CD14-positive monocyte (primary cell): ENCODE measurements around the gene ATP5F1D. TPM values are rescaled to one million over a fixed set of nuclear protein-coding genes. Genes with fewer than 3 reads are reported as not detected.

Source experiments
- DNase-seq, 3 donors: peaks; one replicate each; pipeline ENCODE4 v3.0.0-alpha.2; 2011 to 2022
- H2AFZ ChIP-seq: 2 replicates; pipeline ENCODE4 v1.6.0; 2012; ENCODE audit warnings: mild to moderate bottlenecking, low read depth, low read length, inconsistent platforms; ENCODE audit not compliant: insufficient read depth, poor library complexity, severe bottlenecking
- H3K27ac ChIP-seq, 2 donors: 1 replicate in 1 of 2; 2 replicates in 1 of 2; pipeline ENCODE4 v1.5.1; 2012 to 2013; ENCODE audit warnings: low read length in 2 of 2, control low read depth in 1 of 2, inconsistent platforms in 1 of 2, low read depth in 1 of 2, mild to moderate bottlenecking in 1 of 2
- H3K27me3 ChIP-seq, 2 donors: one replicate each; pipeline versions ENCODE4 v1.6.0 to v1.6.1; 2011 to 2013; ENCODE audit warnings: low read length in 2 of 2; ENCODE audit not compliant: control insufficient read depth in 2 of 2, insufficient read depth in 2 of 2
- H3K36me3 ChIP-seq, 2 donors: replicated peaks in 1 of 2; 1 replicate in 1 of 2; 2 replicates in 1 of 2; pipeline versions ENCODE4 v1.5.1 to v1.6.1; 2012 to 2013; ENCODE audit warnings: low read length in 2 of 2, control low read depth in 1 of 2, inconsistent platforms in 1 of 2, mild to moderate bottlenecking in 1 of 2; ENCODE audit not compliant: insufficient read depth in 2 of 2, control insufficient read depth in 1 of 2
- H3K4me1 ChIP-seq, 2 donors: 1 replicate in 1 of 2; 2 replicates in 1 of 2; pipeline versions ENCODE4 v1.5.1 to v1.6.1; 2012 to 2013; ENCODE audit warnings: low read length in 2 of 2, control low read depth in 1 of 2, inconsistent platforms in 1 of 2, mild to moderate bottlenecking in 1 of 2, moderate library complexity in 1 of 2; ENCODE audit not compliant: insufficient read depth in 2 of 2, control insufficient read depth in 1 of 2
- H3K4me2 ChIP-seq: replicated peaks from 2 replicates; pipeline ENCODE3; 2012; ENCODE audit warnings: low read length, moderate library complexity, mild to moderate bottlenecking; ENCODE audit not compliant: poor library complexity, severe bottlenecking; ENCODE audit errors: extremely low read depth
- H3K4me3 ChIP-seq, 3 experiments: fragments of 200-600 bp in 1 of 3; sonication (generic) in 1 of 3; replicated peaks in 1 of 3; 1 replicate in 2 of 3; 2 replicates in 1 of 3; pipeline ENCODE4 v1.5.1; 2011 to 2013; ENCODE audit warnings: low read length in 3 of 3, mild to moderate bottlenecking in 3 of 3, control low read depth in 2 of 3, low read depth in 2 of 3, inconsistent platforms in 1 of 3, moderate library complexity in 1 of 3
- H3K79me2 ChIP-seq: 2 replicates; pipeline ENCODE4 v1.6.0; 2012; ENCODE audit warnings: mild to moderate bottlenecking, control low read depth, inconsistent platforms, low read length, moderate library complexity; ENCODE audit not compliant: insufficient read depth
- H3K9ac ChIP-seq: 2 replicates; pipeline ENCODE4 v1.6.0; 2017; ENCODE audit warnings: low read length, mild to moderate bottlenecking; ENCODE audit not compliant: insufficient read depth, poor library complexity, severe bottlenecking
- H3K9me3 ChIP-seq, 2 donors: replicated peaks in 1 of 2; 1 replicate in 1 of 2; 2 replicates in 1 of 2; pipeline versions ENCODE4 v1.5.1 to v1.6.1; 2012 to 2013; ENCODE audit warnings: low read length in 2 of 2, control low read depth in 1 of 2; ENCODE audit not compliant: control insufficient read depth in 1 of 2, insufficient read depth in 1 of 2
- H4K20me1 ChIP-seq: 2 replicates; pipeline ENCODE4 v1.6.0; 2012; ENCODE audit warnings: mild to moderate bottlenecking, low read length, control low read depth, moderate library complexity; ENCODE audit not compliant: insufficient read depth
- H3K27ac Mint-ChIP-seq, 7 donors: one replicate each; pipeline ENCODE4 v1.8.0; 2020; ENCODE audit warnings: mild to moderate bottlenecking in 7 of 7, mixed read lengths in 7 of 7, moderate library complexity in 6 of 7, inconsistent platforms in 2 of 7
- H3K27me3 Mint-ChIP-seq, 3 donors: one replicate each; pipeline ENCODE4 v1.8.0; 2021 to 2022; ENCODE audit warnings: low read depth in 3 of 3, mild to moderate bottlenecking in 3 of 3, mixed read lengths in 3 of 3, moderate library complexity in 3 of 3, inconsistent platforms in 1 of 3
- H3K36me3 Mint-ChIP-seq, 2 donors: one replicate each; pipeline ENCODE4 v1.8.0; 2020; ENCODE audit warnings: mixed read lengths in 2 of 2, inconsistent platforms in 1 of 2, mild to moderate bottlenecking in 1 of 2
- H3K4me1 Mint-ChIP-seq: one replicate; pipeline ENCODE4 v1.8.0; 2020; ENCODE audit warnings: mild to moderate bottlenecking, mixed read lengths
- H3K4me3 Mint-ChIP-seq, 2 donors: one replicate each; pipeline ENCODE4 v1.8.0; 2020; ENCODE audit warnings: mild to moderate bottlenecking in 2 of 2, mixed read lengths in 2 of 2, moderate library complexity in 1 of 2
- H3K9me3 Mint-ChIP-seq, 7 donors: one replicate each; pipeline ENCODE4 v1.8.0; 2020 to 2022; ENCODE audit warnings: mixed read lengths in 7 of 7, mild to moderate bottlenecking in 6 of 7, moderate library complexity in 6 of 7, inconsistent platforms in 2 of 7
- WGBS: methylation state at CpG from one replicate; pipeline ENCODE4 v1.1.5; 2013; ENCODE audit warnings: missing lambda C conversion rate; ENCODE audit not compliant: insufficient coverage; 5-methylcytosine and 5-hydroxymethylcytosine counted together
- intact Hi-C, 2 donors: fragments of 100-400 bp; cut with micrococcal nuclease; formaldehyde crosslinking; loops; one replicate each; pipeline versions ENCODE4 v1.15.0 to v1.15.1; 2023
- polyA plus RNA-seq, 3 donors: library from polyadenylated mRNA; depleted of rRNA in 1 of 3; unstranded in 2 of 3; stranded (reverse) in 1 of 3; fragments of 300-500 nt in 2 of 3; fragments of >200 nt in 1 of 3; fragmentation: Illumina TruSeq in 2 of 3; gene quantifications; 1 replicate in 2 of 3; 2 replicates in 1 of 3; pipeline ENCODE4 v1.2.3, GENCODE V29; 2012 to 2021
- TF ChIP-seq, protein P1 (sequence below): fragments of 200-600 bp; IDR thresholded peaks from one replicate; pipeline ENCODE4 v1.8.0; 2022; ENCODE audit warnings: antibody characterized with exemption, mild to moderate bottlenecking

ATP5F1D gene
- polyA plus RNA-seq, 3 donors: 122 to 160 (median 143) TPM

GRCh38 chr19:1270213-1270853, 28.8 kb downstream of the ATP5F1D start:
- peak overlapping the region; percentile 82 to 89 for H3K4me3 Mint-ChIP-seq
- peaks cover 0 to 2% (median 0%) of the 10 kb centered on the region in 7 donors for H3K9me3 Mint-ChIP-seq
- no peak overlapping the region for H2AFZ ChIP-seq
- DNase-seq: no peak
- H4K20me1 ChIP-seq: peaks cover 78% of the 10 kb centered on the region
- peaks cover 69% of the 10 kb centered on the region for H3K79me2 ChIP-seq
- H3K27me3 ChIP-seq: peaks cover 0 to 8% of the 10 kb centered on the region in 2 donors
- TF ChIP-seq, protein P1, sequence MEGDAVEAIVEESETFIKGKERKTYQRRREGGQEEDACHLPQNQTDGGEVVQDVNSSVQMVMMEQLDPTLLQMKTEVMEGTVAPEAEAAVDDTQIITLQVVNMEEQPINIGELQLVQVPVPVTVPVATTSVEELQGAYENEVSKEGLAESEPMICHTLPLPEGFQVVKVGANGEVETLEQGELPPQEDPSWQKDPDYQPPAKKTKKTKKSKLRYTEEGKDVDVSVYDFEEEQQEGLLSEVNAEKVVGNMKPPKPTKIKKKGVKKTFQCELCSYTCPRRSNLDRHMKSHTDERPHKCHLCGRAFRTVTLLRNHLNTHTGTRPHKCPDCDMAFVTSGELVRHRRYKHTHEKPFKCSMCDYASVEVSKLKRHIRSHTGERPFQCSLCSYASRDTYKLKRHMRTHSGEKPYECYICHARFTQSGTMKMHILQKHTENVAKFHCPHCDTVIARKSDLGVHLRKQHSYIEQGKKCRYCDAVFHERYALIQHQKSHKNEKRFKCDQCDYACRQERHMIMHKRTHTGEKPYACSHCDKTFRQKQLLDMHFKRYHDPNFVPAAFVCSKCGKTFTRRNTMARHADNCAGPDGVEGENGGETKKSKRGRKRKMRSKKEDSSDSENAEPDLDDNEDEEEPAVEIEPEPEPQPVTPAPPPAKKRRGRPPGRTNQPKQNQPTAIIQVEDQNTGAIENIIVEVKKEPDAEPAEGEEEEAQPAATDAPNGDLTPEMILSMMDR: no peak
- peaks cover 84 to 95% of the 10 kb centered on the region in 2 donors for H3K4me1 ChIP-seq
- peak overlapping the region; percentile 76 to 98 (median 87) for H3K4me3 ChIP-seq
- peaks cover 5 to 11% (median 9%) of the 10 kb centered on the region in 3 donors for H3K27me3 Mint-ChIP-seq
- no peaks in the 10 kb centered on the region for H3K9me3 ChIP-seq
- H3K27ac Mint-ChIP-seq: peak overlapping the region; percentile 82 to 94 (median 87)
- intact Hi-C loops: no loop called here
- H3K36me3 Mint-ChIP-seq: peaks cover 36 to 46% of the 10 kb centered on the region in 2 donors
- peak overlapping the region; percentile 100 for H3K4me2 ChIP-seq
- peaks cover 40 to 46% of the 10 kb centered on the region in 2 donors for H3K36me3 ChIP-seq
- peaks cover 73% of the 10 kb centered on the region for H3K4me1 Mint-ChIP-seq
- H3K27ac ChIP-seq: peak overlapping the region; percentile 73 to 87
- H3K9ac ChIP-seq: peak overlapping the region; percentile 91
- WGBS: 6% methylated on average over 3 of the region's 8 CpGs

DNA sequence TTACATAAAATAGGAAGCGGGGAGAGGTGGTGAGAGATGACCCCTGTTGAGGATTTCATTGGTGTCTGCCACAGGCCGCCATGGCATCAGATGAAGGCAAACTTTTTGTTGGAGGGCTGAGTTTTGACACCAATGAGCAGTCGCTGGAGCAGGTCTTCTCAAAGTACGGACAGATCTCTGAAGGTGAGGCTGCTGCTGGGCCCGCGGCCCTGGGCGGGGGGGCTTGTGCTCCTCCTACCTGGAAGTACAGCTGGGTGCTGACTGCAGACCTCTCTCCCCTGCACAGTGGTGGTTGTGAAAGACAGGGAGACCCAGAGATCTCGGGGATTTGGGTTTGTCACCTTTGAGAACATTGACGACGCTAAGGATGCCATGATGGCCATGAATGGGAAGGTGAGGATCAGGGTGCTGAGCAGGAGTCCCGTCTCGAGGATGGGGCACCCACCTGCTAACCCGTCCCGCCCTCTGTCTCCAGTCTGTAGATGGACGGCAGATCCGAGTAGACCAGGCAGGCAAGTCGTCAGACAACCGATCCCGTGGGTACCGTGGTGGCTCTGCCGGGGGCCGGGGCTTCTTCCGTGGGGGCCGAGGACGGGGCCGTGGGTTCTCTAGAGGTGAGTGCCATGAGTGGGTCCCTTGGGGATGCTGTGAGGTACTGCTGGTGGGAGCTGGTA, 29.4 kb downstream of the ATP5F1D start:
- H3K36me3 Mint-ChIP-seq: peaks cover 36 to 46% of the 10 kb centered on the region in 2 donors
- Histone ChIP-seq H3K4me2 (peak overlapping the region; percentile 100), H3K27me3 (peaks cover 0 to 8% of the 10 kb centered on the region in 2 donors), H4K20me1 (peaks cover 78% of the 10 kb centered on the region), H3K4me3 (peak overlapping the region in 1 of 3 experiments; percentile 98), H3K79me2 (peaks cover 70% of the 10 kb centered on the region), H3K9ac (peak overlapping the region; percentile 91), H2AFZ (no peak overlapping the region), H3K36me3 (peaks cover 40 to 46% of the 10 kb centered on the region in 2 donors), H3K27ac (peak overlapping the region in 1 of 2 donors; percentile 85), H3K9me3 (no peaks in the 10 kb centered on the region), H3K4me1 (peaks cover 80 to 93% of the 10 kb centered on the region in 2 donors)
- peaks cover 5 to 10% (median 9%) of the 10 kb centered on the region in 3 donors for H3K27me3 Mint-ChIP-seq
- H3K9me3 Mint-ChIP-seq: peaks cover 0 to 2% (median 0%) of the 10 kb centered on the region in 7 donors
- H3K4me3 Mint-ChIP-seq: peak overlapping the region; percentile 82 to 89
- intact Hi-C loops: no loop called here
- TF ChIP-seq, protein P1: no peak
- DNase-seq: no peak
- WGBS: 84% methylated on average over 17 of the region's 26 CpGs
- H3K4me1 Mint-ChIP-seq: peaks cover 67% of the 10 kb centered on the region
- peak overlapping the region; percentile 75 to 94 (median 87) for H3K27ac Mint-ChIP-seq
